GM12864 (cell line): ENCODE results near the gene TMTC1.

Source experiments
- DNase-seq: peaks from one replicate; pipeline ENCODE4 v3.0.0-alpha.2; 2011; ENCODE audit warnings: low read depth
- H3K4me3 ChIP-seq: 2 replicates; pipeline ENCODE4 v1.5.1; 2011; ENCODE audit warnings: mild to moderate bottlenecking, low read depth, low read length, control low read depth
- TF ChIP-seq, protein P1 (sequence below): IDR thresholded peaks from 2 replicates; pipeline ENCODE4 v1.5.1; 2011; ENCODE audit warnings: low read depth, mild to moderate bottlenecking, moderate library complexity, low read length, control low read depth, inconsistent platforms; ENCODE audit errors: missing control alignments

TMTC1 gene

DNA sequence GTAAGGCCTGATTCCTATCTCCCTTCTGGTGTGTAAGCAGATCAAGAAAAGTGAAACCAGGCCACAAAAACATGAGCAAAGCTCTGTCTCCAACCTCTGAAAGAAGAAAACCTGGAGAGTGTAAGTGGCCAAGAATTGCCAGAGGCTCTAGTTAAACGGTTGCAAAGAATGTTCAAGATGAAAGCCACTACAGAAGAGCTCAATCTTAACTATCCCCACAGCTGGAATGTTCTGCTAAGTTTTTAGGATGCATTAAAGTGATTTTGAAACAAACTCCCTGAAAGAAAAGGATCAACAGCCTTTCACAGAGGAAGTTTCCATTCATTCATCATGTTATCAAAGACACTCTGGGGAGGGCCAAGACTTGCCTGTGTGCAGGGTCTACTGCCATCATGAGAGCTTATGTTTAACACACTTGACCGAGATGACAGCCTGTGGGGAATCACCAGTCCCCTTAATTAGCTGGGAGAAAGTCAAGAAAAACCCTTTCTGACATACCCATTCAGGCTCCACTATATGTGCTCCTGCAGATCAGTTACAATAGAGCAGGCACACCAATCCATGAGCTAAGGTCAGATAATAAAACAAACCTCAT is 158.3 kb downstream of the TMTC1 start:
- TF ChIP-seq, protein P1, sequence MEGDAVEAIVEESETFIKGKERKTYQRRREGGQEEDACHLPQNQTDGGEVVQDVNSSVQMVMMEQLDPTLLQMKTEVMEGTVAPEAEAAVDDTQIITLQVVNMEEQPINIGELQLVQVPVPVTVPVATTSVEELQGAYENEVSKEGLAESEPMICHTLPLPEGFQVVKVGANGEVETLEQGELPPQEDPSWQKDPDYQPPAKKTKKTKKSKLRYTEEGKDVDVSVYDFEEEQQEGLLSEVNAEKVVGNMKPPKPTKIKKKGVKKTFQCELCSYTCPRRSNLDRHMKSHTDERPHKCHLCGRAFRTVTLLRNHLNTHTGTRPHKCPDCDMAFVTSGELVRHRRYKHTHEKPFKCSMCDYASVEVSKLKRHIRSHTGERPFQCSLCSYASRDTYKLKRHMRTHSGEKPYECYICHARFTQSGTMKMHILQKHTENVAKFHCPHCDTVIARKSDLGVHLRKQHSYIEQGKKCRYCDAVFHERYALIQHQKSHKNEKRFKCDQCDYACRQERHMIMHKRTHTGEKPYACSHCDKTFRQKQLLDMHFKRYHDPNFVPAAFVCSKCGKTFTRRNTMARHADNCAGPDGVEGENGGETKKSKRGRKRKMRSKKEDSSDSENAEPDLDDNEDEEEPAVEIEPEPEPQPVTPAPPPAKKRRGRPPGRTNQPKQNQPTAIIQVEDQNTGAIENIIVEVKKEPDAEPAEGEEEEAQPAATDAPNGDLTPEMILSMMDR: no peak
- no peak for DNase-seq
- H3K4me3 ChIP-seq: no peak overlapping the region

DNA sequence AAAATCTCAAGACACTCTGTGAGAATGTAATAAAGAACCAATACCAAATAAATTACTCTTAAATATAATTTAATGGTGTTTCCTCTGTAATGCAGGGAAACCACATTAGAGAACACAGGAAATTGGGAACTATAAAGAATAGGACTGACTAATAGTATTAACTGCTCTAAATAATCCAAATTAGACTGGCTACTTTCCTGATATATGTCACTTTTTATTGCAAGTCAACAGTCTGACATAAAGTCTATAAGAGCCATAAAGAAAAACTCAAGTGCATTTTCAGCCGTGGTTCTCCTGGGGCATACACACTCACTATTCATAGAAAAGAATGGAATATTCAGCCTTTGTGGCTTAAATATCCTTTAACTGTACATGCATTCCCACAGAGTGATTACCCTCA is 161.5 kb downstream of the TMTC1 start:
- no peak for DNase-seq
- no peak overlapping the region for H3K4me3 ChIP-seq
- TF ChIP-seq, protein P1: no peak

DNA sequence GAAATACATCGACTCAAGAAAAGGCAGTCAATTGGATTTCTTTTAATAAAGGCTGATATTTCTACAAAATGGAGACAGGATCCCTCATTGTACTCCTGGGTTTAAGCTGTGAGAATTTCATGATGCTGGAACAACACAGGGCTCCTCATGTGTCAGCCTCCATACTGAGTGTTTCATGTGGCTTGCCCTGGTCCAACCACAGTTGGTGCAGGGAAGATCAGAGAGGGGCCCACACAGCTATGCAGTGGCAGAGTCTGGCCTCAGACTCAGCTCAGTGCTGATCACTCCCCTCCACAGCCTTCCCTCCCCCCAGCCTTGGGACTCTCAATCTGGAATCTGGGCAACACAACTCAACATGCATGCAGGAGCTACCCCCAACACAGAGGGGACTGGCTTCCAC is 163.7 kb downstream of the TMTC1 start:
- TF ChIP-seq, protein P1: no peak
- DNase-seq: no peak
- H3K4me3 ChIP-seq: no peak overlapping the region

DNA sequence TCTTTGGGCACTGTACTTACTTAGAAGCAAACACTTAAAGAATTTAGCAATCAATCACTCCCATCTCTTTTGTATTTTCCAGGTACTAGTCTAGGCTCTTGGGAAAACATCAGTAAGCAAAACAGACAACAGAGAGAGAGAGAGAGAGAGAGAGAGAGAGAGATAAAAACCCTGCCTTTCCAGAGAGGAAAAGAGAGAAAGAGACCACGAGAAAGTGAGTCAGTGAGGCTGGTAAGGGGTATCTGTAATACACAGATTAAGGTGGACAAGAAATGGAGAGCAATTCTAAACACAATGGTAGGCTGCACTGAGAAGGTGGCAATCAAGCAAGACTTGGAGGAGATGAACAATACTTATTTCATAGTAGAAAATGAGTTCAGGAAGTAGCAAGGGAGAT is 166.3 kb downstream of the TMTC1 start:
- DNase-seq: no peak
- TF ChIP-seq, protein P1: no peak
- H3K4me3 ChIP-seq: no peak overlapping the region

DNA sequence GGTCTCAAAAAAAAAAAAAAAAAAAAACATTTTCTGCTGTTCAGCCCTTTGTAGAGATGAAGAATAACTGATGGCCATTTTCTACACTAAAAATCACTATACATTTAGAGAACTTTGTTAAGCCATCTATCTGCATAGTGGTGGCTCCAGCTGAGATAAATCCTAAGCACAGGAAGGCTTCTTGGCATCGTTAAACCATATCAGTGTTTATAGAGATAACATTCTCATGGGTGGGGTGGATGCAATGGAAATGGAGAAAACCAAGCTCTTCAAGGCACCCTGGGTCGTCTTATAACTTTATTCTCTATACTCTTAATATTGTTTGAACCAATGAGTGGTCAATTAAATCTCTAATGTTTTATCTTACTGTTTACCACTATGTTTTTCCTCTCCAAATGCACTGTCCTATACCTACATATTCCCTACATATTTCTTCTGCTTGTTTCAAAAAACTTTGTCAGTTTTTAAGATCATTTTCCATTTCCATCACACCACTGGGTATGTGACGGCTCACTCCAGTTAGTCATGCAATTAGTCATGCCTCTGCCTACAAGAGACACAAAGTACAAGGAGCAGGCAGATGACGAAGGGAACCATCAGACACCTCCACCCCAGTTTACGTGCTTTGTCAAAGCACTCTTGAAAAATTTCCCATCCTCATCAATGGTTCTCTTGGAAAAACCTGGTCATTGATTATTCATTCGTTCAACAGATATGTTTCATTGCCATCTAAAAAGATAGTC is 166.9 kb downstream of the TMTC1 start:
- DNase-seq: no peak
- H3K4me3 ChIP-seq: no peak overlapping the region
- TF ChIP-seq, protein P1: no peak

DNA sequence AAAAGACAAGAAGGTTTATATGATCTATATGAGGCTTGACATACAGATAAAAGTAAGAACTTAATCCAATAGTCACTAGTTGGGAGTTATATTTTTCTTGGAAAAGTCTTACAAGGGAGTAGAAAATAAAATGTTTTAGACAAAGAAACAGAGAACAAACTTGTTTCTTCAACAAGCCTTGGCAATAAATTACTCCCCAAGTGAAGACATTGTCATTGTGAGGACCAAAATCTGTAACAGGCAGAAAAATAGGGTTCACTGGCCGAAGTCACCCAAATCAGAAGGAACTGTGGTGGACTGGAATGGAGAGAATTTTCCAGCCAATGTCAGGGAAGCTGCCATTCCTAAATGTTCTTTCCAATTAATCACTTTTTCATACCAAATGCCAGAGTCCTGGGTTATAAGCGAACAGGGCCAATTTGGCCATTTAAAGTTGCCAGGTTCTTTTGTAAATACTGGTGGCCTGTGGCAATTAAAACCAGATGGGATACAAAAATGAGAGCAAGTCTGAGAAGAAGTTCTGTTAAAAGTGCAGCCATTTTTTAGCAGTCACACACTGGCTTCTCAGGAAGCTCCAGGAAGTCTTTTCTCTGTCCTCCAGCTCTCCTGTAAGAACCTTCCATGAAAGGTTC is 168.9 kb downstream of the TMTC1 start:
- DNase-seq: no peak
- no peak overlapping the region for H3K4me3 ChIP-seq
- TF ChIP-seq, protein P1: no peak
